PC-9 (cell line): ENCODE data around the gene MRPL40.

ENCODE experiments used
- EZH2 ChIP-seq: fragments of 200-600 bp; sonication (generic); IDR thresholded peaks from 2 replicates; pipeline ENCODE4 v1.8.0; 2017; ENCODE audit warnings: antibody characterized with exemption, low read depth
- TF ChIP-seq, protein P1 (sequence below): fragments of 200-600 bp; sonication (generic); conservative IDR thresholded peaks from 2 replicates; pipeline ENCODE4 v1.6.1; 2017; ENCODE audit warnings: mixed run types, antibody characterized with exemption, mild to moderate bottlenecking, moderate library complexity

DNA sequence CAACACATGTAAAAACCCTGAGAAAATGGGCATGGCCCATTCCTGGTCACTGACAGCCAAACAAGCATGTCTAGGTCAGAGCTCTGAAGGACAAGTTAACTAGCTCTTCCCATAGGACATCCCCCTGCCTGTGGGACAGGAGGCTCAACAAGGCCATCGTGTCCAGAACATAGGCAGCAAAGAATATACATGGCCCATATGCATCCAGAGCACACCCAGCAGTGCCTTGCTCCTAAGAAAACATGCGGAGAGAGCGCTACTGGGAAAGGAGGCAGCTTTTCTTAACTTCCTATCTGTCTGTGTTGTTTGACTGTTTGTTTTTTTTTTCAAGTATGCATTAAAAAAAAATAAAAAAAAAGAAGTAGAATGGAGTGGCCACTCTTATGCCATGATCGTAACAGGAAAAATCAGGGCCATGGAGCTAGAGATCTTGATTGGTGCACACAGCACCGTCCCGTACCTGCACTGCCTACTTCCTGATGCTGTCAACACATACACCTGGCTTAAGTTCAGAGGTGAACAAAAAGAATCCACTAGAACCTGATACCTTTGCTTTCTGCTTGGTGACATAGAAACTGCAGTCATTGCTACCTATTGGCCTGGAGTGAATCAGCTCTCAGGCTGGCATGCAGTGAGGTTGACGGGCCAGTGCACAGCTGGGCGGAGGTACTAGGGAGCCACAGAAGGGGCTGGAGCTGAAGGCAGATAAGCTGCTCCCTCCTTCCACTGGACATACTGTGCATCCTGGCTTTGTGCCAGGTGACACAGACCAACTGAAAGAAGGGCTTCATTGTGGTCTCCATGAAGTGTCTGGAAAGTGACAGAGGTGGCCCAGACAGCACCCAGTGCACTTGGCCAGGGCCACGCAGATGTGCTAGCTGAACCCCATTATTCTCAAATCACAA is 34.8 kb downstream of the MRPL40 start:
- no peak for TF ChIP-seq EZH2
- TF ChIP-seq, protein P1, sequence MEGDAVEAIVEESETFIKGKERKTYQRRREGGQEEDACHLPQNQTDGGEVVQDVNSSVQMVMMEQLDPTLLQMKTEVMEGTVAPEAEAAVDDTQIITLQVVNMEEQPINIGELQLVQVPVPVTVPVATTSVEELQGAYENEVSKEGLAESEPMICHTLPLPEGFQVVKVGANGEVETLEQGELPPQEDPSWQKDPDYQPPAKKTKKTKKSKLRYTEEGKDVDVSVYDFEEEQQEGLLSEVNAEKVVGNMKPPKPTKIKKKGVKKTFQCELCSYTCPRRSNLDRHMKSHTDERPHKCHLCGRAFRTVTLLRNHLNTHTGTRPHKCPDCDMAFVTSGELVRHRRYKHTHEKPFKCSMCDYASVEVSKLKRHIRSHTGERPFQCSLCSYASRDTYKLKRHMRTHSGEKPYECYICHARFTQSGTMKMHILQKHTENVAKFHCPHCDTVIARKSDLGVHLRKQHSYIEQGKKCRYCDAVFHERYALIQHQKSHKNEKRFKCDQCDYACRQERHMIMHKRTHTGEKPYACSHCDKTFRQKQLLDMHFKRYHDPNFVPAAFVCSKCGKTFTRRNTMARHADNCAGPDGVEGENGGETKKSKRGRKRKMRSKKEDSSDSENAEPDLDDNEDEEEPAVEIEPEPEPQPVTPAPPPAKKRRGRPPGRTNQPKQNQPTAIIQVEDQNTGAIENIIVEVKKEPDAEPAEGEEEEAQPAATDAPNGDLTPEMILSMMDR, result no peak
